ENCODE results near the gene TSPAN11. TPM values are rescaled to one million over a fixed set of nuclear protein-coding genes. Genes with fewer than 3 reads are reported as not detected.

Gene TSPAN11
- total RNA-seq, 1 donor from 2014 or later: 17.5 TPM

DNA sequence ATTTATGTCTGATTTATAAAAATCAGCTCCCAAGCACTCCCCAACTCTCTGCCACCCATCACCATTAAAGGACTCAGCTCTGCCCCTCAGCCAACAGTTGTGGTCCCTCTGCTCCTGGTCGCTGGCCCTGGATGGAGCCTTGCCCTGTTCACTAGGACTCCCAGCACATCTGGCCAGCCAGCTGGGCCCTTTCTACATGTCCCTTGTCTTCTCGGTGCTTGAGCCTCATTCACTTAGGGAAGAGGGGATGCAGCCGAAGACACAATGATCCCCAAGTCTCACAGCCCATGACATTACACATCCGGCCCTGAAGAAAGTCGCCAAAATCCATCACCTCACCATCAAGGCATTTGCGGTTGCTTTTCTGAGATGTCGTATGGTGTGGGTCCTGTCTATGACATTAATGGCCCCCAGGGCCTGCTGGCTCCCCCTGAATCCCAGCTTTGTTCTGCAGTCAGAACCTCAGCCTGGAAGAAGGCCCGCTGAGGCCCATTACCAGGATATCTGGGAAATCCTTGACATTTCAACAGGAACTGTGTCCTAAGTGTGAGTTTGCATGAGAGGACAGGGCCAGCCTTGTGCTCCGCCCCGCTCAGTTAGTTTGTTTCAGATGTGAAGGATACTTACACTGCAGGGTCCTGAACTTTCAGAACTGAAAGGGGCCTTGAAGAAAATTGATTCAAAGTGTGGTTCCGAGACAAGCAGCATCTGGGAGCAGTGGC, 19.1 kb downstream of the TSPAN11 start:
- TF ChIP-seq, protein P1, sequence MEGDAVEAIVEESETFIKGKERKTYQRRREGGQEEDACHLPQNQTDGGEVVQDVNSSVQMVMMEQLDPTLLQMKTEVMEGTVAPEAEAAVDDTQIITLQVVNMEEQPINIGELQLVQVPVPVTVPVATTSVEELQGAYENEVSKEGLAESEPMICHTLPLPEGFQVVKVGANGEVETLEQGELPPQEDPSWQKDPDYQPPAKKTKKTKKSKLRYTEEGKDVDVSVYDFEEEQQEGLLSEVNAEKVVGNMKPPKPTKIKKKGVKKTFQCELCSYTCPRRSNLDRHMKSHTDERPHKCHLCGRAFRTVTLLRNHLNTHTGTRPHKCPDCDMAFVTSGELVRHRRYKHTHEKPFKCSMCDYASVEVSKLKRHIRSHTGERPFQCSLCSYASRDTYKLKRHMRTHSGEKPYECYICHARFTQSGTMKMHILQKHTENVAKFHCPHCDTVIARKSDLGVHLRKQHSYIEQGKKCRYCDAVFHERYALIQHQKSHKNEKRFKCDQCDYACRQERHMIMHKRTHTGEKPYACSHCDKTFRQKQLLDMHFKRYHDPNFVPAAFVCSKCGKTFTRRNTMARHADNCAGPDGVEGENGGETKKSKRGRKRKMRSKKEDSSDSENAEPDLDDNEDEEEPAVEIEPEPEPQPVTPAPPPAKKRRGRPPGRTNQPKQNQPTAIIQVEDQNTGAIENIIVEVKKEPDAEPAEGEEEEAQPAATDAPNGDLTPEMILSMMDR (IDR thresholded peaks at IDR 0.05; ENCODE audit: unreplicated experiment): no peak
- Mint-ChIP-seq H3K27ac (peak overlapping the region; percentile 31), H3K4me1 (ENCODE audit: low read depth) (no peaks in the 10 kb centered on the region), H3K36me3 (ENCODE audit: insufficient read depth) (no peaks in the 10 kb centered on the region), H3K27me3 (no peaks in the 10 kb centered on the region), H3K4me3 (ENCODE audit: low read depth) (no peak overlapping the region), H3K9me3 (ENCODE audit: low read depth) (no peaks in the 10 kb centered on the region)
- DNase-seq (ENCODE audit: low spot score, unreplicated experiment): no peak

DNA sequence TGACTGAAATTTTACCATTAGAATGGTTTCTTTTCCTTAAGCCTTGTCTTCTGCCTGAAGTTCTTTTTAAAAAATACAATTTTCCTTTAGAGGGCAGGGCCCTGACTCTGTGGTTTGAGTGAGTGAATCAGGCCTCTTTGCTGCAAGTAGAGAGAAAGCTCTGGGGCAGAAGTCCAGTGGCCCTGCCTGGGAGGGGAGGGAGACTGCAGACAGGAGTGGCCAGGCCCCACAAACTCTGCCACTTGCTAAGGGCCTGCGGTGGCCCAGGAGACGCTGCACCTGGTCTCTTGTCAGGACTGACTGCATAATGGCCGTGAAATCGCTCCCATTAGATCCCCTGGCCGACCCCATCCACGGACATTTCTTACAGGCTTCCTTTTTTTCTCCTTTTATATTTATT, 25.5 kb downstream of the TSPAN11 start:
- TF ChIP-seq, protein P1 (IDR thresholded peaks at IDR 0.05; ENCODE audit: unreplicated experiment): no peak
- Mint-ChIP-seq H3K4me3 (ENCODE audit: low read depth) (no peak overlapping the region), H3K27me3 (no peaks in the 10 kb centered on the region), H3K27ac (no peak overlapping the region), H3K9me3 (ENCODE audit: low read depth) (no peaks in the 10 kb centered on the region), H3K36me3 (ENCODE audit: insufficient read depth) (no peaks in the 10 kb centered on the region), H3K4me1 (ENCODE audit: low read depth) (no peaks in the 10 kb centered on the region)
- no peak for DNase-seq (ENCODE audit: low spot score, unreplicated experiment)

DNA sequence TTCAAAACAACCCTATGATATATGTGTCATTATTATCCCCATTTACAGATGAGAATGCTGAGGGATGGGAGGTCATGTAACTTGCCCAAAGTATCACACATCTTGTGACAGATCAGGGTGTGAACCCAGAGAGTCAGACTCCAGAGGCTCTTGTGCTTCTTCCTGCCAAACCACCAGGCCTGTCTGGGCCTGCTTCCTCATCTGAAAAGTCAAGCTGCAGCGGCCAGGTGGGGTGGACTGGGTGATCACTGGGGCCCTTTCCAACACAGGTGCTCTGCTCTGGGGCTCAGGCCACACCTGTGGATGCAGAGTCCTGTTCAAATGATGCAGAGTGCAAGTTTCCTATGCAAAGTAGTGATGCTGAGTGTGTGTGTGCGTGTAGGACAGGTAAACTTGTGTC, 26.7 kb downstream of the TSPAN11 start:
- no peaks in the 10 kb centered on the region for H3K9me3 Mint-ChIP-seq (ENCODE audit: low read depth)
- no peak for DNase-seq (ENCODE audit: low spot score, unreplicated experiment)
- no peaks in the 10 kb centered on the region for H3K27me3 Mint-ChIP-seq
- peaks cover 2% of the 10 kb centered on the region for H3K4me1 Mint-ChIP-seq (ENCODE audit: low read depth)
- TF ChIP-seq, protein P1 (IDR thresholded peaks at IDR 0.05; ENCODE audit: unreplicated experiment): no peak
- no peaks in the 10 kb centered on the region for H3K36me3 Mint-ChIP-seq (ENCODE audit: insufficient read depth)
- H3K27ac Mint-ChIP-seq: no peak overlapping the region
- no peak overlapping the region for H3K4me3 Mint-ChIP-seq (ENCODE audit: low read depth)

DNA sequence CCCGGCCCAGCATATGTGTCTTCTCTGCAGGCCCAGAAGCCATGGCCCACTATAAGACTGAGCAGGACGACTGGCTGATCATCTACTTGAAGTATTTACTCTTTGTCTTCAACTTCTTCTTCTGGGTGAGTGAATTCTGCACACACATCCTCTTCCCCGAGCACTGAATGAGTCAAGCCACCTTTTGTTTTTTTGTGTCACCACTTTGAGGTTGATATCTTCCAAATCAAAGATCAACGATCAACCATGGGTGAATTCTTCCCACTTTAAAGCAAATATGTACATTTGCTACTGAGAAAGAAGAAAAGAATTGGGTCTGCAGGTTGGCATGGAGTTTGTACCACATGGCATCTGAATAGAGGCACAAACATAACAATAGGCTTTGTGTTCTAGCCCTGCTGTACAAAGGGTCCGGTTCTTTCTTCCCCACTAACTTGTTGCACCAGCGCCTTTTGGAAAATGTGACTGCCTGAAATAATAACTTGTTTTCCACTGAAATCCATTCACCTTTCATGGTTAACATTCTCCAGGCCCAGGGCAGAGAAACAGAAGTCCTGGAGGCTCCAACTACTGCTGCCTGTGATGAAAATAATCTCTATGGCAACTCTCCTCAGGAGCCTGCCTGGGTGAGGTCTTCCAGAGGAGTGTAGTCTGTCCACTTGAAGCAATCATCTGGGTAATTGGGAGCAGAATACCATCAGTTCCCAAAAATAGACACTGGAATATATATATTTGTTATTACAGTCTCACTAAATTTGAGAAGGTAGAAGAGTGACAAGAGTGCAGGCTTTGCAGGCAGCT, 27.6 kb downstream of the TSPAN11 start:
- no peak for DNase-seq (ENCODE audit: low spot score, unreplicated experiment)
- Mint-ChIP-seq H3K27me3 (no peaks in the 10 kb centered on the region), H3K36me3 (ENCODE audit: insufficient read depth) (no peaks in the 10 kb centered on the region), H3K4me3 (ENCODE audit: low read depth) (no peak overlapping the region), H3K4me1 (ENCODE audit: low read depth) (peaks cover 6% of the 10 kb centered on the region), H3K27ac (no peak overlapping the region), H3K9me3 (ENCODE audit: low read depth) (no peaks in the 10 kb centered on the region)
- TF ChIP-seq, protein P1 (IDR thresholded peaks at IDR 0.05; ENCODE audit: unreplicated experiment): no peak

DNA sequence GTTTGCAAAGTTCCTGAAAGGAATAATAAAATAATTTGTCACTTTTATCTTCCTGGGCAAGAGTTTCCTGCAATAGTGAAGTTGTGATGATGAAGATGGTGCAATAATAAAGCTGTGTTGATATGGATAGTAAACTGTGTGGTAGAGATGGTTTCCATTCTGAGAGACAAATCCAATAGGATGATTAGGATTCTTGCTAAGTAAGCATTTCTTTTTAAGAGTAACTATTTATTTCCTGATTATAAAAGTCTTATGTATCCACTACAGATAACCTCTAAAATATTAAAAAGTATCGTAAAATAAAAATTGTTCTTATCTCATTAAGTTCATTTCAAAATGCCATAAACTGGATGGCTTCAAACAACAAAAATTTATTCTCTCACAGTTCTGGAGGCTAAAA, 28.7 kb downstream of the TSPAN11 start:
- H3K27me3 Mint-ChIP-seq: no peaks in the 10 kb centered on the region
- peaks cover 9% of the 10 kb centered on the region for H3K4me1 Mint-ChIP-seq (ENCODE audit: low read depth)
- H3K9me3 Mint-ChIP-seq (ENCODE audit: low read depth): no peaks in the 10 kb centered on the region
- no peak overlapping the region for H3K4me3 Mint-ChIP-seq (ENCODE audit: low read depth)
- H3K27ac Mint-ChIP-seq: no peak overlapping the region
- no peak for DNase-seq (ENCODE audit: low spot score, unreplicated experiment)
- H3K36me3 Mint-ChIP-seq (ENCODE audit: insufficient read depth): no peaks in the 10 kb centered on the region
- TF ChIP-seq, protein P1 (IDR thresholded peaks at IDR 0.05; ENCODE audit: unreplicated experiment): no peak

Measured in progenitor cell of endocrine pancreas (in vitro differentiated cells).